HG02840 (cell line): ENCODE data around the gene KIRREL1.

Source experiments
- ATAC-seq: cut with Tn5 transposase; IDR thresholded peaks from one replicate; pipeline ENCODE4 v1.9.1; 2021; ENCODE audit warnings: mild to moderate bottlenecking, moderate library complexity, moderate number of reproducible peaks; ENCODE audit not compliant: unreplicated experiment, low FRiP score

Gene KIRREL1

DNA sequence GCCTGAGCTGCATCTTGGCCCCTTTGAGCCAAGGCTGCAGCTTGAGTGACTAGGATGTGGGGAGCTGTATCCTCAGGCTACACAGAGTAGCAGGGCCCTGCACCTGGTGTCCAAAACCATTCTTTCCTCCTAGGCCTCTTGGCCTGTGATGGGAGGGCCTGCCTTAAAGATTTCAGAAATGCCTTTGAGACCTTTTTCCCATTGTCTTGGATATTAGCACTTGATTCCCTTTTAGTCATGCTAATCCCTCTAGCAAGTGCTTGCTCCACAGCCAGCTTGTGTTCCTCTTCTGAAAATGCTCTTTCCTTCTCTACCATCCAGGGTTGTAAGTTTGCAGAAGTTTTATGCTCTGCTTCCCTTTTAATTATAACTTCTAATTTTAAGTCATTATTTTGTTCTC is 21.7 kb upstream of the KIRREL1 start:
- ATAC-seq: no peak

DNA sequence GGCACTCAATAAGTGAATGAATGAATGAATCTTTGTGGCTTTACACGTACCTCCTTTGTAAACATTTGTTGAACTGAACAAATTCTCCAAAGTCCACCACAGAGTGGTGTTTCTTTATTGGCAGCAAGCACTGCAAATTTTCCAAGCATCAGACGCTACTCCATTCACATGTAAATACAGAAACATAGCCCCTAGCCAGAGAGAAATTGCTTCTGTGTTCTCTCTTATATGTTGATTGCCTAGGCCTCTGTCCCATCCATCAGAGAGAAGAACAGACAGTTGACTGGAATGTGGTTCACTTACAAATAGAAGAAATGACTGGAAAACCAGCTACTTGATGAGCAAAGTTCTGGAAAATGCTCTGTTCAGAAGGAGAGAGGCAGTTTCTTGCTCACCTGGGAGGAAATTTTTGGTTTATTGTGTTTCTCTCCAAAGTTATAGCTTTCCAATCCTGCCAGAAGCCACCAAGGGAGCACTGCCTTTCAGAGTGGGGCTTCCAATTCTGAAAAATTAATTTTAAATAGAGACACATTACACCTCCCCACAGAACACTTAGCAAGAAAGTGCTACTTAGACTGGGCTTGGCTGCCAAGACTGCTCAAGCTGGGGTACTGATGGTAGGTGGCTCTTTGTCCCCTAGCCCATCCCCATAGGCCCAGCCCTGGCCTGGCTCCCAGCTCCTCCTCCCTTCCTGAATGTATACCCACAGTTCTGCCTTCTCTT is 18.1 kb upstream of the KIRREL1 start:
- no peak for ATAC-seq

DNA sequence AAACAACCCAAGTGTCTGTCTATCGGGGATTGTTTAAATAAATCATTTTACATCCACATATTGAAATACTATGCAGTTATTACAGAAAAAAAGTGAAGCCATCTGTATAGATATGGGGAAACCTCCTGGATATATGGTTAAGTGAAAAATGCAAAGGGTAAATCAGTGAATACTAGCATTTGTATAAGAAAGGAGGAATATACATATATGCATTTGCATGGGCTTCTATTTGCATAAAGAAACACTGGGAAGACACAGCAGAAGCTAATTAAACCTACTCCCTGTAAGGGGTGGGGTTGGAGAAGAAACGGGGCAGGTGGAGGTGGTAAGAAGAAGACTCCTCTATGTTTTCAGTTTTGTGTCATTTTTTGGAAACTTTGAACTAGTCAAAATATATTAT is 16.6 kb upstream of the KIRREL1 start:
- ATAC-seq: no peak

DNA sequence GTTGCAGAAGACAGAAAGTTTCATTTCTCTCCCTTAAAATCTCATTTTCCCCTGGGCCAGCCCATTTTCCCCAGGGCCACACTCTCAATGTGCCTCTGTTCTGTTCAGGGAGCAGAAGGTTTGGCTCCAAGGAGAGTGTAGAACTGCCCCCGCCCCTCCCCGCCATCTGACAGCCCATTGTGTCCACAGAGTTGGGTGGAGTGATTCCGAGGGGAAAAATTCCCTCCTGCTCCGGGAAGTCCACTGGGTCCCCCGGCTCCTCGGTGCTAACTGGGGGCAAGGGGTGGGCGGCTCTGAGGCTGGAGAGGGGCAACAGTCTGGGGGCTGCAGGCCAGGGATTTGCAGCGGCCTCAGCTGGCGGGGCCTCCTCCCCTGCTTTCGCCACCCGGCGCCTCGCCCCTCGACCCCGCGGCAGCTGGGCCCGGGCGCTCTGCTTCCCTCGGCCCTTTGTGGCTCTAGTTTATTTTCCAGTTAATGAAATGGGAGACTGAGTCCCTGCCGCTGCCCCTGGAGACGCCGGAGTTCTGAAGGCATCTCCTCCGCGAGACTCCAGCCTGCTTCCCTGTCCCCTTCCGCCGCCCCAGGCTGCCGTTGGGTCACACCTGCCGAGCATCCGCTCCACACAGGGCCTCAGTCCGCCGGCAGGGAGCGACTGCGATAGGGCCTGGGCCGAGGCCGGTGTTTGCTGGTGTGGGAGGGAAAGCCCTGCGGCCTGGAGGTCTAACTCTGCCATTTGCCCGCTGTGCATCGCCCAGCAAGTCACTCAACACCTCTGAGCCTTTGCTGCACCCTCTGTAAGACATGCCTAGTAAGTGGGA is 14.7 kb upstream of the KIRREL1 start:
- ATAC-seq: no peak

DNA sequence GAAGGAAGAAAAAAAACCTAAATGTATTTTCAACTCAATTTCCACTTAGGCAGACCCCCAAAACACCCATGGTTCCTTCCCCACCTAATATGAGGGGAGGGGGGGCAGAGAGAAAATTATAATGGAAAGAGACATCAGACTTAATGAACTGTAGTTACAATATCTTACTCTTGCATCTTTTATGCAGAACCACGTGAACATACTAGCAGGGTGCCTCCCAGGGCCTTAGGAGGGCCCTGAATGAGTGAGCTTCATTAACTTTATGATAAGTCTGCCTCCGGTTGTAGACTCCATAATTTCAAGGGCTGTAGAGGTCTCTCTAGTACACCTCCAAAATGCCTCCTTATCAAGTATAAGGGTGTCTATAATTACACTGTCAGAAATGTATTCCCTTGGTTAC is 11.3 kb upstream of the KIRREL1 start:
- no peak for ATAC-seq

DNA sequence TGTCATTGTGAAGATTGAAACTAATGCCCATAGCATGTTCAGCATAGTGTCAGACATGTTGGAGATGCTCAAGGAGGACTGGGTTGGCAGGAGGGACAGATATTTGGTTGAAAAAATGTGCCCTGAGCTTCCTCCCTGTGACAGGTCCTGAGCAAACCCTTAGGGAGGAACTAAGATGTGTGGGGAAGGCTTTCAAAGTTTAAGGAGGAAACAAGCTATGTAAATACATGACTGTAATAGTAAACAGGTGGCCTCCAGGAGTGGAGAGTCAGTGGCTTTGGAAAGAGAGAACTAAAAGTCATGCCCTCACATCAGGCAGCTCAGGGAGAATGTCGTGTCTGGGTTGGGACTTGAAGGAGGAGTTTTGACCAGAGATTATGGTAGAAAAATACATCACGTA is 9.7 kb upstream of the KIRREL1 start:
- no peak for ATAC-seq

DNA sequence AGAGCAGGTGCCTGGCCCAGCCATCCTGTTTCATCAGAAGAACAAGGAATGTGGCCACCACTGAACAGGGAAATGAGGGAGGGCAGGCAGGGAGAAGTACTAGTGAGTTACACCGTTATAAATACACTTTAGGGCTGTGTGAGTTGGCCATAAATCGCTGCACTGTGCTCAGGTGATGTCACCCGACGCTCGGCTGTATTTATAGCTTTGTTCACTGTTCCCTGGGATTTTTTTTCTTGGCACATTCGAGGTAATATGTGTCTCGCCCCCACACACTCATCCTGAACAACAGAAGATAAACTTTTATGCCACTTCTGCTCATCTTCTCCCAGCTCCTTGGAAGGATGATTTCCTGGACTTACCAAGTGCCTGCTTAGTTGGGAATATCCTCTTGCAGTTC is 9.0 kb upstream of the KIRREL1 start:
- no peak for ATAC-seq

DNA sequence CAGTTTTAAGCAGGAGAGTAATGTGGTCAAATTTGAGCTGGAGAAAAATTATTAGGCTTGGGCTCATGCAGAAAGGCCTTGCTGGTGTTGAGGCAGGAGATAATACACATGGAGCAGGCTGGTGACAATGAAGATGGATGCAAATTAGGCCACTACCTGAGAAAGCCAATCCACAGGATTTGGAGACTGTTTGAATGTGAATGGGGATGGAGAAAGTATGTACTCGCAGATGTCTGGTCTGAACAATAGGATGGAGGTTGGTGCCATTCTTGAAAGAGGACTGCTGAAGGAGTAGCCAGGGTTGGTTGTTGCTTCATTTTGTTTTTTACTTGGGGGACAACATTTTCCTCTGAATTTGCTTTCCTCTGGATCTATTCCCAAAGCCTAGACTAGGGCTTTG is 8.0 kb upstream of the KIRREL1 start:
- no peak for ATAC-seq

DNA sequence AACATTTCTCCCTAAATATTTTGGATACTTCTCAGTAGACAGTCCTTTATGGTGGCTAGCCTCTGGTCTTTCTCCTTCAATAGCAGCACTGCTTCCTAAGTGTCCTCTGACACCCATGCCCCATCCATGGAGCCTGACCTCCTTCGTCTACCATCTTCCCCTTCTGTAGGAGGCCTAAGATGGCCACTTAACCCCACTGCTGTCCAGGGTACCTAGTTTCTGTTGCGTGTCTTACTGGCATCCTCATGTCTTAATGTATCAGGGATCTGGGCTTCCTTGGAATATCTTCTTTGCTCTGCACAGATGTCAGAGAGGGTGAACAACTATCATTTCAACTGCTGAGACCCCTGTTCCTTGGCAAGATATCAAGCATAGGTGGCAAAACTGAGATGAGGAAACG is 5.4 kb upstream of the KIRREL1 start:
- ATAC-seq: no peak

DNA sequence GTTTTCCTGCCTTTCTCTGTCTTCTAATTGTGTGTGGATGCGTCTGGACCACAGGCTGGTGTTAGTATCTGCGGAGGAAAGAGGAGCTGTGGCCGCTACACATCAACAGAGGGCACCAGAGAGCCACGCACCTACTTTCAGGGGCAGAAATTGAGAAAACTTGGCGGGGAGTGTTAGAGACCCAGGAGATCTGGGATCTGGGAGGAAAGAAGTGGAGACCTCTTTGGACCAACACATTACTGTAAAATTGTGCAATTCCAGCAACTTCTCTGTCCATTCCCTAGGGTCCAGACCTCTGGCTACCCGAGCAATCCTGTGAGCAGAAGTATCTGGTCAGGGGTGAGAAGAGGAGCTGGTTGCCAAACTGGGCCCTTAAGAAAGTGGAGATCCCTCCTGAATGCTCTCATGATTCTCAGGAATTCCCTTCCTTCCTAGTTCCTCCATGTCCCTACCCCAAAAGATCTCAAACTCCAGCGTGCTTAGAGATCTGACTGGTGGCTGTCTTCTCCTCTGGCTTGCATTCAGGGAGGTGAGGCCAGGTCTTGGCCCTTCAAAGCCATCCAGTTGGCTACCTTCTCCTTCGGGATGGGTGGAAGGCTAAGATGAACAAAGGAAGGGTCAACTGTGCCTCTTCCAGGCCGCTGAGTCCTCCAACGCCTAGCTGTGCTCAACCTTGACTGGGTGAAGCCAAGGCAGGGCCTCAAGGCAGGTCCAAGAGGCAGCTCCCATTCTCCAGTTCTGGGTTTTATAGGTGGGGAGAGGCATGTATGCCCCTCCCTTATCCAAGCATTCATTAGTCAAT is 1.2 kb upstream of the KIRREL1 start:
- no peak for ATAC-seq

DNA sequence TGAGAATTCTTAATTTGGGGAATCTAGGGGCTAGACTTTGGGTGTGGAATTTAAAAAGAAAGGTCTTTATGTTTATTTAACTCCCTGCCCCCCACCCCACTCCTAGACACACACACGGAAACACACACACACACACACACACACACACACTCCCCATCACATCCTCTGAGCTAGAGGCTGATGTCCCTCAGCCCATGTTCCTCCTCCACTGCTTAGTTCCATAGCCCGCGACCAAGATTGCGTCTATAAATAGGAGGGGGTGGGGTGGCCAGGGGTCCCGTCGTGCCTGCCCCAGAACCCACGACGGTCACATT is 655 bp upstream of the KIRREL1 start:
- no peak for ATAC-seq

DNA sequence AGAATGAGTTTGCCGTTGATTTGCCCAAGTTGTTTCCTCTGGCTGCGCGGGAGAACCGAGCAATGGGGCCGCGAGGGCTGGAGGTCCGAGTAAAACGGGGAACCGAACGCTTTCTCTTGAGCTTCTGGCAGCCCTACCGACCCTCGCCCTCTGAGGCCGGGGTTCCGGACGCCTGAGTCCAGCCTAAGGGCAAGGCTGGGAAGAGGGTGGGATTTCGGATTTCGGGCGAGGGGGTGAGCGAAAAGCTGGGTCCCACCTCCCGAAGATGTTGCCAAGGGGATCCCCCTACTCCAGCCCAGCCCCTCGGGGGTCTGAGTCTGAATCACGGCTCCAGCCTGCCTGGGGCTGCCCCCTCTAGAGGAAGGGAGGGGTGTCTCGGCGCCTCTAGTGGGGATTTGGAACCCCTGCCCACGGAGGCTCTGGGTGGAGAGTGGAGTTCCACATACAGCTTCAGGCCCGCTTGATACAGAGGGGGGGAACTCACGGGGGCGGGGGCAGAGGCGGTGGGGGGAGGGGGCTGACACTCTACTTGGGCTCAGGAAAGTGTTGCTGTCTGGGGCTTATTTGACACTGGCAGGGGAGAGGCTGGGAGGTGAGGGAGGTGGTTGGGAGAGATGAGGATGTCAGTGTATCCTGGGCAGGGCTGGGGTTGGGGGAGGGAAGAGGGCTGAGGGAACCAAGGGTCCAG is 617 bp downstream of the KIRREL1 start:
- no peak for ATAC-seq

DNA sequence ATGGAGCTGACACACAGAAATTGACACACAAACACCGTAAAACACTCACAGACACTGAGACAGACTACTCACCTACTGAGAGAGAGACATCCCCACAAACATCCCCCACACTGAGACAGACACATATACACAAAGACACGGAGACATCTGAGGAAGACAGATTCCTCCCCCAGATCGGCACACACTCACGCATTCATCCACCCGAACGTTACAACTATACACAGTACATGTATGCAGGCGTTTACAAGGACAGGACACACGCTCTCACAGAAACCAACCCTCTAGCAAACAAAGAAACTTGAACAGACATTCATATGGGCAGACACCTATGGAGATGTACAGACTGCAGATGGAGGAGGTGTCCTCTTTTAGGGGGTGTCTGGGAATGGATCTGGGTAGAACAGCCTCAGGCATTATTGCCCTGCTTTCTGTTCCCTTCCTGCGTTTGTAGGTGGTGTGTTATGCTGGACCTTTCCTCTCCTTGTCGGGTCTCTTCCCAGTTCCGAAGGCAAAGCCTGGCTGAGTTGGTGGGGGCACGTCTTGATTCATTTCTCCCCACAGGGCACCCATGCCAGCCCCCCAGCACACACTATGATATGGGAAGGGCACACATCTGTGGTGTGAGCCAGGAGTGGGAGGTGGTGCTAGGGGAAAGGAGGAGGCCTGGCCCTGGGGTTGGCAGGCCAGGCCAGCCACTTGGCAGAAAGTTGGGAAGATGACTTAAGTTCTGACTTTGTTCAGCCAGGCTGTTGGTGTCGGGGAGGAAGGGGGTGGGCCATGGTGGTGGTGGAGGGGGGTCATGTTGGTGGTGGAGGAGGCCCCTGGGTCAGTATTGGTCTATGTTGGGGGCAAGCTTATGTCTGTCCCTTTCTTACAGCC is 1.5 kb downstream of the KIRREL1 start:
- no peak for ATAC-seq

DNA sequence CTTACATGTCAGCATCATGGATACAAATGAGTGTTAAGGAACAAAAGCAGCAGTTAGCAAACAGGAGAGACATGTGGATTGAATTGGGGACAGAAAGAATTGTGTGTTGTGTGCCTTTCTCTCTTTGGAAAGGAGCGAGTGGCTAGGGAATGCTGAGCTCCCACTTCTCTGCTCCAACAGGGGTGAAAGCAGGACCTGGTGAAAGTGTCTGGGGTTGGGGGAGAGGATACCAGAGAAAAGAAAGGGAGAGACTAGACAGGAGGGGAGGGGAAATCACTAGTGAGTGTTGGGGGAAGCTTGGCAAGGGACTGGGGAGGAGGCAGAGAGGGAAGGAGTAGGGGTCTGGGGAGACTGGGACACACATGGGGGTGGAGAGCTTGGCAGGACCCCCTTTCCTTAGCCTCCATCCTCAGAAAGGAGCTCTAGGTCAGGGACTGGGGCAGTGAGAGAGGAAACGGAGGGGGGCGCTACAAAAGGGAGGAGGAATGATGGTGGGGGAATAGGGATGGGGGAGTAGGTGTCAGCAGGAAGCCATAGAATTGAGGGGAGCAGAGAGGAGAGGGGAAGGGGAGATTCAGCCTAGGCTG is 2.2 kb downstream of the KIRREL1 start:
- ATAC-seq: no peak

DNA sequence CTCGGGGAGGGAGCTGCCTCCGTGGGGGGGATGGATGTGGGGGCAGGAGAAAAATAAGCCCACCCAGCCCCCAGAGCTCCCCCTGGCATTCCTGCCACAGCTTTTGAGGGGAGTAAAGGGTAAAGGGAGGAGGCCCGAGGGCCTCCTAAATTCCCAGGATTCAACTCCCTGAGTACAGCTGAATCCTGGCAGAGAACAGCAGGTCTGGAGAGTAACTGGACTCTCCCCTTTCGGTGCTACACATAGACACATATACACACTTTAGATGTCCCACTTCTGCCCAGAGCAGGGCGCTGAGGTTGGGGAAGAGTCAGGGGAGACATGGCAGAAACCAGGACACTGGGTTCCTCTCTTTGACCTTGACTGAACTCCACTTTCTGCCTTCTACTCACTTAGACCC is 3.0 kb downstream of the KIRREL1 start:
- no peak for ATAC-seq

DNA sequence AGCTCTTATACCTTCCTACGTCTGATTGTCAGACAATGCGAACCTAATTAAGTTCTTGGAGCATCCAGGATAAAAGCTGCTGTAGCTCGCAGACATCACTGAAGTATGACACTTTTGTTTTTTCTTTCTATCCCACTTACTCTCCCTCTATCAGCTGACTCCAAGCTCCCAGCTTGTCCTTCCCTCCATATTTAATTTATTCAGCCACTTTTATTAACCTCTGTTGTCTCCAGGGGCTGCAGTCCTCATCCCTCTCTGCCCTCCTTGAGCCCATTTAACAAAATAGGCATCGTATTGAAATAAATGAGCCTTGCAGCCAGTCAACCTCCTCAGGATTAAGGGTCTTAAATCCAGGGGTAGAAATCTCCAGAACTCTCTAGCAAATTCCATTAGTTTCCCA is 7.1 kb downstream of the KIRREL1 start:
- no peak for ATAC-seq

DNA sequence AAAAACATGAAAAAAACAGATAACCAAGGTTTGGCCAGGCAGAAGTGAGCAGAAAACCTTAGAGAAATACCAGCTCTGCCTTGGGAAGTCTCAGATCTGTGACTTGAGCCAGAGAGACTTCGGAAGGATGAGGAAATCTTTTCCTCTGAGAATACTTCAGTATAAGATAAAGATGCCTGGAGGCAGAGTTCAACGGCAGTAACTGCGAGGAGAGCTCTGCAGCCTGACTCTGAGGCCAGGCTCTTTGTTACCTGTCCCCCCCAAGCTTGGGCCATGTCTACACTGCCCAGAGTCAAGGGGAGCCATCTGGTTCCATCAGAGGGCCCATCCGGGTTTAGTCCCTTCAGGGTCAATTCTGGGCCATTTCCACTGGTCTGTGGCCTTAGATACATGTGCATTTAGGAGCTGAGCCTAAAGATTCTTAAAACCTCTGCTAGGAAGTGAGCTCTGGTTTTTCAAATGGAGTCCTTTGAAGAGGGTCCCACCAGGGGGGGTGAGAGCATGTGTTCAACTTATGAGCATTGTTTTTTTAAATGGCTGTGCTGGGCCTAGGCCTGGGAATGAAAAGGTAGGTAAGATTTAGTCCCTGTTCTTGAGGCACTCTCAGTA is 8.7 kb downstream of the KIRREL1 start:
- no peak for ATAC-seq

DNA sequence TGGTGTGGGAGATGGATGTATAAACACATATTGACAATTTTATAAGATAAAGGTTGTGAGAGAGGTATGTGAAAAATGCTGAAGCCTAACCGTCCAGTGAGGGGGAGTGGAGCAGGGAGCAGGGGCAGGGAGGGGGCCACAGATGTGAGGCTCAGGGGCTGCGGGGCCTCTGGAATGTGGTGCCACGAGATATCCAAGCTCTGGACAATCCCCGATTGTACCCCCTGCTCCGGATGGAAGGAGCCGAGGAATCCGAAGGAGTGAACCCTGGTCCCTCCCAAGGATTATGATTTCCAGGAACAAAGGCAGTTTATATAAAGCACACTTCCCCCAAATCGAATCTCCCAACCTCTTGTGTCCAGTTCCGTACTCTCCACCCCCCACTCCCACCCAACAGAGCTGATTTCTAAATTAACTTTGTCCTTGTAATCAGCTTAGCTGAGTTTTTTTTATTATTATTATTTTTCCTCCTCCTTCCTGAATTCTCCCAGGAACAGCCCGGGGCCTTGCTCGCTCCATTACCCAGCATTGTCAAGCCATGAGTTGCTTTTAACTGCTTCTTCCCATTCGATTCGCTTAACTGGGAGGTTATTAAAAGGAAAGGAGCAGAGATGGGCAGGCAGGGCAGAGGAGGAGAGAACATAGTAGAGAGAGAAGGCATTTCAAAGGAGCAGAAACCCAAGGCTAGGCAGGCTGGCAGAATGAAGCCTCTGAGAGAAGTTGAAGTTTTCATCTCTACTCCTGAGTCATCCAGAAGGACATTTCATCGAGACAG is 9.4 kb downstream of the KIRREL1 start:
- ATAC-seq: no peak
